ENCODE data around the gene F3.

Gene F3

GRCh38 chr1:94519351-94519750, 22.2 kb downstream of the F3 start:
- H3K36me3 ChIP-seq (ENCODE audit: control insufficient read depth, insufficient read depth, low read length) = no peaks in the 10 kb centered on the region
- peaks cover 4% of the 10 kb centered on the region for H3K4me1 ChIP-seq (ENCODE audit: control insufficient read depth, insufficient read depth, low read length)
- H3K9ac ChIP-seq (ENCODE audit: low read depth, low read length) = no peak overlapping the region
- no peaks in the 10 kb centered on the region for H3K9me3 ChIP-seq (ENCODE audit: control insufficient read depth, insufficient read depth, low read length)
- H3K4me3 ChIP-seq (ENCODE audit: low read depth, low read length) = no peak overlapping the region
- no peaks in the 10 kb centered on the region for H3K27me3 ChIP-seq (ENCODE audit: control insufficient read depth, insufficient read depth, low read length)

DNA sequence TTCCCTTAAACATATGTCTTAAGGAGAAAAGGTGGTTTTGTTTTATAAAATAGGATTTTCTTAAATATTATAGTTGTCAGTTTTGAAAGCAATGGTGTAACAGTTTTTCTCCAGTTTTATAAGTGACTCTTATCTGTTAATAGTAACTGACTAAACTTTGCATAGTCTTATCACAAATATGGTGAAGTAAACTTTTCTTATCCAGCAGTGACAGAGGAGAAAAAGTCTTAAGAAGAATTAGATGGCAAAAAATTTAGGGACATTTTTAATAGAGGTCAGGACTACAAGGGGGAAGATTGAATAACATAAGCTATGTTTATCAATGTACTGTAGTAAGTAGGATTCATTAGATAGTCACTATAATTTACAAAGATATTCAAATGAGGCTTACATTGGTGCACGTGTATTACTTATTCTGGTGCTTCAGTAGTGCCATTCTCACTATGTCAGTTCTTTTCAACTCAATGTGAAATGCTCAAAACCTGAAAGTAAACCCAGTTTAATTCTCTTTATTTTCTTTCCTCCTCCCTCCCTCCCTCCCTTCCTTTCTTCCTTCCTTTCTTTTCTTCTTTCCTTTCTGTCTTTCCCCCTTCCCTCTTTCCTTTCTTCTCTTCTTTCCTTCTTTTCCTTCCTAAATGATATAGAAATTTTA, 26.1 kb downstream of the F3 start:
- Histone ChIP-seq H3K9ac (ENCODE audit: low read depth, low read length) (no peak overlapping the region), H3K4me1 (ENCODE audit: control insufficient read depth, insufficient read depth, low read length) (no peaks in the 10 kb centered on the region), H3K27me3 (ENCODE audit: control insufficient read depth, insufficient read depth, low read length) (no peaks in the 10 kb centered on the region), H3K4me3 (ENCODE audit: low read depth, low read length) (no peak overlapping the region), H3K9me3 (ENCODE audit: control insufficient read depth, insufficient read depth, low read length) (no peaks in the 10 kb centered on the region), H3K36me3 (ENCODE audit: control insufficient read depth, insufficient read depth, low read length) (no peaks in the 10 kb centered on the region)

DNA sequence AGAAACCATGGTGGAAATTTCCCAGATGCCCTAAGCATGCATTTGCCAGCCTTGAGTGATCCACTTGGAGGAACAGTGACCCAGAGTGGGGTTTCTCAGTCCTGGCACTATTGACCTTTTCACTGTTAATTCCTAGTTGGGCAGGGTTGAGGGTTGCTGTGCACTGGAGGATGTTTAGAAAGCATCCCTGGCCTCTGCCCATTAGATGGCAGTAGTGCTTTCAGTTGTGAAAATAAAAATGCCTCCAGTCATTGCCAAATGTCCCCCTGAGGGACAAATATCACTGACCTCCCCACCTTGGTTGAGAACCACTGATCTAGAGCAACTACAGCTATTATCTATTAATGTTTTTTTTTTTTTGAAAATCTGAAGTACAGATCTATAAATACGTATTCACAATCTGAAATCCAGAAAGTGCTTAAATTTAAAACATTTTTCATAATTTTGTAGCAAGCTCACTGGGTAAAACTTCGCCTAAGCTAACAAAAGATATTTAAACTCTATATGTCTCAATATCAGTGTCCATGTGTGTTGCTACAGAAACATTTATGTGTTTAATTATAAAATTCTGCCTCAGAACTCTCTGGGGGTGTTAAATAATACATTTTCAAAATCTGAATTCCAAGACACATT, 27.3 kb downstream of the F3 start:
- Histone ChIP-seq H3K36me3 (ENCODE audit: control insufficient read depth, insufficient read depth, low read length) (no peaks in the 10 kb centered on the region), H3K27me3 (ENCODE audit: control insufficient read depth, insufficient read depth, low read length) (no peaks in the 10 kb centered on the region), H3K4me3 (ENCODE audit: low read depth, low read length) (no peak overlapping the region), H3K9me3 (ENCODE audit: control insufficient read depth, insufficient read depth, low read length) (no peaks in the 10 kb centered on the region), H3K4me1 (ENCODE audit: control insufficient read depth, insufficient read depth, low read length) (no peaks in the 10 kb centered on the region), H3K9ac (ENCODE audit: low read depth, low read length) (no peak overlapping the region)

DNA sequence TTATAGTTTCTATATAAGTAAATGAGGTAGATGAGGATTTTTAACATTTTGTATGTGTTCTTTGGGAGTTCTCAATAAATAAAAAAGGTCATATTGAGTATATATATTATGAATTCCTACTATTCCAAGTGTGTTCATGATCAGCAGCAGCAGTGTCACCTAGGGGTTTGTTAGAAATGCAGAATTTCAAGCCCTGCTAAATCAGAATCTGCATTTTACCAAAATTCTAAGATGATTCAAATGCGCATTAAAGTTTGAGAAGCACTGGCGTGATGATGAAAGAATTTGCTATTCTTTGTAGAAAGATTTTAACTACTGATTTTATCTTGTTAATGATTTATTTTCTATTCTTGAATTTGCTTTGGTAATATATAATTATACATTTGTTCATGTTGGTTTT, 28.7 kb downstream of the F3 start:
- Histone ChIP-seq H3K9ac (ENCODE audit: low read depth, low read length) (no peak overlapping the region), H3K4me1 (ENCODE audit: control insufficient read depth, insufficient read depth, low read length) (no peaks in the 10 kb centered on the region), H3K9me3 (ENCODE audit: control insufficient read depth, insufficient read depth, low read length) (no peaks in the 10 kb centered on the region), H3K36me3 (ENCODE audit: control insufficient read depth, insufficient read depth, low read length) (no peaks in the 10 kb centered on the region), H3K4me3 (ENCODE audit: low read depth, low read length) (no peak overlapping the region), H3K27me3 (ENCODE audit: control insufficient read depth, insufficient read depth, low read length) (no peaks in the 10 kb centered on the region)

DNA sequence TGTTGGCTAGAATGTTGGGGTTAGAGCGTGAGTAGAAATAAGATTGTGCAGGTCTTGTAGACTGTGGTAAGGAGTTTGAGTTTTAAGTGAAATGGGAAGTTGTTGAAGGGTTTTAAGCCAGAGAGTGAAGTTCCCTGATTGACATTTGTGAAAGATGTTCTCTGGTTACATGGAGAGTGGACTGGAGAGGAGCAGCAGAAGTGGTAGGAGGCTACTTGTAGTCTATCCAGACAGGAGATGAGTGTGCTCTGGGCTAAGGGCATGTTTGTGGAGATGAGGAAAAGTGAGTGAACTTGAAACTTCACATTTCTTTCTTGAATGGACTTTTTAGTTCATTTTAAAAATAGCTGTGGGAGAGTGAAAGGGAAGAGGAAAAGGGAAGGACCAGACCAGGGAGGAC, 37.0 kb downstream of the F3 start:
- Histone ChIP-seq H3K4me1 (ENCODE audit: control insufficient read depth, insufficient read depth, low read length) (no peaks in the 10 kb centered on the region), H3K27me3 (ENCODE audit: control insufficient read depth, insufficient read depth, low read length) (no peaks in the 10 kb centered on the region), H3K36me3 (ENCODE audit: control insufficient read depth, insufficient read depth, low read length) (peaks cover 3% of the 10 kb centered on the region), H3K4me3 (ENCODE audit: low read depth, low read length) (no peak overlapping the region), H3K9ac (ENCODE audit: low read depth, low read length) (no peak overlapping the region), H3K9me3 (ENCODE audit: control insufficient read depth, insufficient read depth, low read length) (no peaks in the 10 kb centered on the region)

GRCh38 chr1:94503153-94503552, 38.4 kb downstream of the F3 start:
- H3K9ac ChIP-seq (ENCODE audit: low read depth, low read length) = no peak overlapping the region
- H3K27me3 ChIP-seq (ENCODE audit: control insufficient read depth, insufficient read depth, low read length) = no peaks in the 10 kb centered on the region
- no peaks in the 10 kb centered on the region for H3K4me1 ChIP-seq (ENCODE audit: control insufficient read depth, insufficient read depth, low read length)
- H3K9me3 ChIP-seq (ENCODE audit: control insufficient read depth, insufficient read depth, low read length) = no peaks in the 10 kb centered on the region
- peaks cover 3% of the 10 kb centered on the region for H3K36me3 ChIP-seq (ENCODE audit: control insufficient read depth, insufficient read depth, low read length)
- H3K4me3 ChIP-seq (ENCODE audit: low read depth, low read length) = no peak overlapping the region

- Histone ChIP-seq H3K4me3 (ENCODE audit: low read depth, low read length) (no peak overlapping the region), H3K9me3 (ENCODE audit: control insufficient read depth, insufficient read depth, low read length) (no peaks in the 10 kb centered on the region), H3K27me3 (ENCODE audit: control insufficient read depth, insufficient read depth, low read length) (no peaks in the 10 kb centered on the region), H3K4me1 (ENCODE audit: control insufficient read depth, insufficient read depth, low read length) (no peaks in the 10 kb centered on the region), H3K36me3 (ENCODE audit: control insufficient read depth, insufficient read depth, low read length) (peaks cover 3% of the 10 kb centered on the region), H3K9ac (ENCODE audit: low read depth, low read length) (no peak overlapping the region)
These were observed 39.6 kb downstream of the F3 start for GRCh38 chr1:94501935-94502334.

GRCh38 chr1:94501426-94501825, 40.1 kb downstream of the F3 start:
- Histone ChIP-seq H3K4me1 (ENCODE audit: control insufficient read depth, insufficient read depth, low read length) (no peaks in the 10 kb centered on the region), H3K36me3 (ENCODE audit: control insufficient read depth, insufficient read depth, low read length) (peaks cover 3% of the 10 kb centered on the region), H3K9me3 (ENCODE audit: control insufficient read depth, insufficient read depth, low read length) (no peaks in the 10 kb centered on the region), H3K27me3 (ENCODE audit: control insufficient read depth, insufficient read depth, low read length) (no peaks in the 10 kb centered on the region), H3K4me3 (ENCODE audit: low read depth, low read length) (no peak overlapping the region), H3K9ac (ENCODE audit: low read depth, low read length) (no peak overlapping the region)

- Histone ChIP-seq H3K4me1 (ENCODE audit: control insufficient read depth, insufficient read depth, low read length) (no peaks in the 10 kb centered on the region), H3K9ac (ENCODE audit: low read depth, low read length) (no peak overlapping the region), H3K4me3 (ENCODE audit: low read depth, low read length) (no peak overlapping the region), H3K9me3 (ENCODE audit: control insufficient read depth, insufficient read depth, low read length) (no peaks in the 10 kb centered on the region), H3K36me3 (ENCODE audit: control insufficient read depth, insufficient read depth, low read length) (peaks cover under 1% of the 10 kb centered on the region), H3K27me3 (ENCODE audit: control insufficient read depth, insufficient read depth, low read length) (no peaks in the 10 kb centered on the region)
These were observed 45.3 kb downstream of the F3 start for GRCh38 chr1:94496076-94496755.

GRCh38 chr1:94490556-94490955, 51.0 kb downstream of the F3 start:
- Histone ChIP-seq H3K27me3 (ENCODE audit: control insufficient read depth, insufficient read depth, low read length) (no peaks in the 10 kb centered on the region), H3K36me3 (ENCODE audit: control insufficient read depth, insufficient read depth, low read length) (no peaks in the 10 kb centered on the region), H3K9ac (ENCODE audit: low read depth, low read length) (no peak overlapping the region), H3K4me3 (ENCODE audit: low read depth, low read length) (no peak overlapping the region), H3K4me1 (ENCODE audit: control insufficient read depth, insufficient read depth, low read length) (no peaks in the 10 kb centered on the region), H3K9me3 (ENCODE audit: control insufficient read depth, insufficient read depth, low read length) (no peaks in the 10 kb centered on the region)

DNA sequence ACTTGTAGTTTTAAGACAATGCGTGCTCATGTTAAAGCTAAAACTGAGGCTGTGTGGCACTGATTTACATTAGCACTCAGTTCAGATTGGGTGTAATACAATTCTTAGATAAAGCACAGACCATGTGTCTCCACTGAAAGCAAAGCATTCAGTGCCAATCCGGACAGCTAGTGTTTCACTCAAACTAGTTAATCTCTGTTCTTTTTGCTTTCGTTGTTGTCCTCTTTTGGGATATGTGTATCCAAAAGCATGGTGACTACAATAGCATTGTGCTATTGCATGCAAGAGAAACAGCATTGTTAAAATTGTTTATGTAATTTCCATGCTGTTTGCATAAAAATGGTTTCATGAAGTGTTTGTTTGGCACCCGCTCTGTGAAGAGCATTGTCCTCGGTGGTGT, 54.6 kb downstream of the F3 start:
- Histone ChIP-seq H3K36me3 (ENCODE audit: control insufficient read depth, insufficient read depth, low read length) (no peaks in the 10 kb centered on the region), H3K27me3 (ENCODE audit: control insufficient read depth, insufficient read depth, low read length) (no peaks in the 10 kb centered on the region), H3K9ac (ENCODE audit: low read depth, low read length) (no peak overlapping the region)

GRCh38 chr1:94481473-94481933, 60.1 kb downstream of the F3 start:
- Histone ChIP-seq H3K9ac (ENCODE audit: low read depth, low read length) (no peak overlapping the region), H3K36me3 (ENCODE audit: control insufficient read depth, insufficient read depth, low read length) (no peaks in the 10 kb centered on the region), H3K4me3 (ENCODE audit: low read depth, low read length) (no peak overlapping the region), H3K9me3 (ENCODE audit: control insufficient read depth, insufficient read depth, low read length) (no peaks in the 10 kb centered on the region), H3K27me3 (ENCODE audit: control insufficient read depth, insufficient read depth, low read length) (no peaks in the 10 kb centered on the region), H3K4me1 (ENCODE audit: control insufficient read depth, insufficient read depth, low read length) (no peaks in the 10 kb centered on the region)

More for the DNA sequence above, 54.6 kb downstream of the F3 start:
- Histone ChIP-seq H3K4me3 (ENCODE audit: low read depth, low read length) (no peak overlapping the region), H3K4me1 (ENCODE audit: control insufficient read depth, insufficient read depth, low read length) (no peaks in the 10 kb centered on the region), H3K9me3 (ENCODE audit: control insufficient read depth, insufficient read depth, low read length) (no peaks in the 10 kb centered on the region)

Data from iPS-15b (cell line).